Colonic mucosa (tissue), 4 donors: Measurements from ENCODE around the gene CST5. TPM values are rescaled to one million over a fixed set of nuclear protein-coding genes. Genes with fewer than 3 reads are reported as not detected.
"Not testable (repeated sequence)": the region's sequence is repeated elsewhere in the genome, so short reads cannot be mapped to it uniquely, and the experiment has no call there.

Experiments used
- DNase-seq: peaks from one replicate; pipeline ENCODE4 v3.0.0-alpha.2; 2020
- H3K27ac ChIP-seq: fragments of 200-600 bp; one replicate; pipeline ENCODE4 v1.8.0; 2021
- H3K27me3 ChIP-seq: fragments of 200-600 bp; one replicate; pipeline ENCODE4 v1.8.0; 2021
- H3K36me3 ChIP-seq: fragments of 200-600 bp; one replicate; pipeline ENCODE4 v1.8.0; 2021
- H3K4me1 ChIP-seq: fragments of 200-600 bp; one replicate; pipeline ENCODE4 v1.8.0; 2021; ENCODE audit warnings: mild to moderate bottlenecking
- H3K4me3 ChIP-seq: fragments of 200-600 bp; one replicate; pipeline ENCODE4 v1.8.0; 2021
- H3K9ac ChIP-seq, 2 donors: one replicate each; pipeline ENCODE4 v1.7.0; 2013; ENCODE audit warnings: control low read depth in 2 of 2, low read depth in 2 of 2, low read length in 2 of 2
- H3K9me3 ChIP-seq: fragments of 200-600 bp; one replicate; pipeline ENCODE4 v1.8.0; 2021
- CTCF ChIP-seq: fragments of 200-600 bp; IDR thresholded peaks from one replicate; pipeline ENCODE4 v1.8.0; 2022; ENCODE audit warnings: antibody characterized with exemption, mild to moderate bottlenecking
- intact Hi-C: fragments of 100-400 bp; cut with DNase I; formaldehyde crosslinking; loops from one replicate; pipeline ENCODE4 v1.14.1; 2022
- total RNA-seq, 2 donors: library from RNA; stranded (reverse); fragmentation: NEBNext Ultra II Directional in 1 of 2; extraction: Animal tissue kit (Norgen Biotek cat#: 25700) in 1 of 2; gene quantifications; one replicate each; pipeline ENCODE4 v1.2.1, GENCODE V29; 2021
- donor health status: healthy.
- donor health status: DM: no; HTN: no; CAD: no.
- donor health status: DM: no; HTN: no; CAD: no.

Gene CST5
- total RNA-seq, 2 donors from 2014 or later: not detected

DNA sequence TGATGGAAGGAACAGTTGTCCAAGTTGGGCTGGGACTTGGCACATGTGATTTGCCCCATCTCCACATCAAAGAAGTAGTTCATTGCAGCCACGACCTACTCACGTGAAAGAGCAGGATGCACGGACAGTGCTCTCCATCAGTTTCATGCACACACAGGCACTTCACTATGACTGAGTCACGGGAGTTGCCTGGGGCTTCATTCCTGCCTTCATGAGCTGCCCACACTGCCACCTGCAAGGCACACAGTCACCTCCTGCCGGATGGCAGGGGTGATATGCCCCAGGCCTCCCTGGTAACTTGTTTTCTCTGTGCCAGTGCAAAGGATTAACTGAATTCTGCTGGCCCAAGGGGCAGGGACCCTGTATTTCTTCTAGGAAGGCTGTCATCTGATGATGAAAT is 22.8 kb downstream of the CST5 start:
- TF ChIP-seq CTCF: no peak
- intact Hi-C loops: no loop called here
- Histone ChIP-seq H3K9ac (no peak overlapping the region), H3K36me3 (no peaks in the 10 kb centered on the region), H3K4me1 (no peaks in the 10 kb centered on the region), H3K4me3 (no peak overlapping the region), H3K9me3 (no peaks in the 10 kb centered on the region), H3K27ac (no peak overlapping the region), H3K27me3 (no peaks in the 10 kb centered on the region)
- DNase-seq: no peak

- H3K36me3 ChIP-seq: no peaks in the 10 kb centered on the region
- no peaks in the 10 kb centered on the region for H3K4me1 ChIP-seq
- H3K27me3 ChIP-seq: no peaks in the 10 kb centered on the region
- H3K27ac ChIP-seq: no peak overlapping the region
- DNase-seq: no peak
- TF ChIP-seq CTCF: no peak
- no peak overlapping the region for H3K9ac ChIP-seq
- no peak overlapping the region for H3K4me3 ChIP-seq
- intact Hi-C loops: no loop called here
- H3K9me3 ChIP-seq: no peaks in the 10 kb centered on the region
Measured at GRCh38 chr20:23856226-23856625, 23.3 kb downstream of the CST5 start.

GRCh38 chr20:23841693-23842092 is 37.9 kb downstream of the CST5 start:
- no peaks in the 10 kb centered on the region for H3K27me3 ChIP-seq
- H3K27ac ChIP-seq: no peak overlapping the region
- H3K36me3 ChIP-seq: no peaks in the 10 kb centered on the region
- no peak overlapping the region for H3K9ac ChIP-seq
- H3K4me1 ChIP-seq: no peaks in the 10 kb centered on the region
- no peak for TF ChIP-seq CTCF
- H3K4me3 ChIP-seq: no peak overlapping the region
- intact Hi-C loops: no loop called here
- no peak for DNase-seq
- no peaks in the 10 kb centered on the region for H3K9me3 ChIP-seq

GRCh38 chr20:23835716-23836115 is 43.8 kb downstream of the CST5 start:
- Histone ChIP-seq H3K27me3 (no peaks in the 10 kb centered on the region), H3K9me3 (no peaks in the 10 kb centered on the region), H3K4me3 (no peak overlapping the region), H3K4me1 (no peaks in the 10 kb centered on the region), H3K9ac (no peak overlapping the region), H3K27ac (no peak overlapping the region), H3K36me3 (no peaks in the 10 kb centered on the region)
- intact Hi-C loops: no loop called here
- no peak for DNase-seq
- no peak for TF ChIP-seq CTCF

- DNase-seq: no peak
- Histone ChIP-seq H3K27ac (no peak overlapping the region), H3K27me3 (no peaks in the 10 kb centered on the region), H3K4me3 (no peak overlapping the region), H3K9ac (no peak overlapping the region), H3K9me3 (no peaks in the 10 kb centered on the region), H3K36me3 (no peaks in the 10 kb centered on the region), H3K4me1 (no peaks in the 10 kb centered on the region)
- no peak for TF ChIP-seq CTCF
- intact Hi-C loops: no loop called here
Measured at GRCh38 chr20:23832775-23833513, 46.6 kb downstream of the CST5 start.

DNA sequence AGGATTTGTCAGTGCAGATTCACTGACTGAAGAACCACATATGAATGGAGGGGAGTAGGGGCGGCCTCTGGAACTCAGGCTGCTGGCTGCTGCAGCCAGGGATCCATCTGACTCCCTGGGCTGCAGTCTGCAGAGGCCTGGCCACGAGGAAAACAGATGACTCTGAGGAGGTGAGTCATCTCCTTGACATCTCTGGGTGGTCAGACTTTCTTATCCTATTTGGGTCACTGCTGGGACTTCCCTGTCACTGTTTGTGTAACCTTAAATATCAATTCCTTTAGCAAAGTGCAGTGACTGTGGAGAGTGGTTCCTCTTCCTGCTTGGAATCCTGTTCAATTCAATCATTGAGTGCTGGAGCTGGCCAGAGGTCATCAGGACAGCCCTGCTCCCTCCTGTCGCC is 47.6 kb downstream of the CST5 start:
- H3K4me1 ChIP-seq, intact Hi-C loops, H3K9me3 ChIP-seq, H3K36me3 ChIP-seq, H3K27me3 ChIP-seq, H3K9ac ChIP-seq, DNase-seq, H3K27ac ChIP-seq, H3K4me3 ChIP-seq: not testable (repeated sequence)
